BLaER1 (cell line): Measurements from ENCODE around the gene IL1RAPL1.

Source experiments
- H3K27ac ChIP-seq: shearing (Covaris generic); formaldehyde crosslinking; 2 replicates; pipeline ENCODE4 v1.8.1; 2022
- H3K27me3 ChIP-seq: shearing (Covaris generic); formaldehyde crosslinking; 2 replicates; pipeline ENCODE4 v1.8.1; 2022
- H3K36me3 ChIP-seq: shearing (Covaris generic); formaldehyde crosslinking; 2 replicates; pipeline ENCODE4 v1.8.1; 2022
- H3K4me1 ChIP-seq: shearing (Covaris generic); formaldehyde crosslinking; 2 replicates; pipeline ENCODE4 v1.8.1; 2022
- H3K4me2 ChIP-seq: shearing (Covaris generic); formaldehyde crosslinking; 2 replicates; pipeline ENCODE4 v1.8.1; 2022
- H3K4me3 ChIP-seq: shearing (Covaris generic); formaldehyde crosslinking; 2 replicates; pipeline ENCODE4 v1.8.1; 2022
- H3K9ac ChIP-seq: shearing (Covaris generic); formaldehyde crosslinking; 2 replicates; pipeline ENCODE4 v1.8.1; 2022
- H3K9me3 ChIP-seq: shearing (Covaris generic); formaldehyde crosslinking; 2 replicates; pipeline ENCODE4 v1.8.1; 2022
- H4K20me1 ChIP-seq: shearing (Covaris generic); formaldehyde crosslinking; 2 replicates; pipeline ENCODE4 v1.8.1; 2022
- Cebpa-rat ChIP-seq: shearing (Covaris generic); IDR thresholded peaks from 2 replicates; pipeline ENCODE4 v1.8.1; 2022

The IL1RAPL1 gene

DNA sequence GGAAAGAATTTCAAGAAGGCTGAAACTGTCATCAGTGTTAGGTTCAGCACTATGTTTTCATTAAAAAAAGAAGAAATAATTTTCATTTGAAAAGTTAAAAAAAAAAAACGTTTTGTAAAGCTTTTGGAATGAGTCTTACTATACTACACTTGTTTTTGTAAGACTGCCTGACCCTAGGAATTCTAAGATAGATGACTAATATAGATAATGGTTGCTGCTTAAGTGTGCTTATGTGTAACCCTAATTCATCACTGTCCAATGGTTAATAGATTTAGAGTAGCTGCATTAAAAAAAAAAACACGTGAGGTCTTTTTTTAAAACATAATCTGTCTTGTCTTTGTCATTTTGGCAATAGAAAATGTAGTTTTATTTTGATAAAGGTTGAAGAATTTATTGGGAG lies 323.2 kb downstream of the IL1RAPL1 start:
- no peaks in the 10 kb centered on the region for H4K20me1 ChIP-seq
- no peak overlapping the region for H3K4me3 ChIP-seq
- H3K27me3 ChIP-seq, result no peaks in the 10 kb centered on the region
- no peaks in the 10 kb centered on the region for H3K4me1 ChIP-seq
- H3K27ac ChIP-seq, result no peak overlapping the region
- no peak overlapping the region for H3K9ac ChIP-seq
- no peaks in the 10 kb centered on the region for H3K36me3 ChIP-seq
- TF ChIP-seq Cebpa-rat, result no peak
- H3K4me2 ChIP-seq, result no peak overlapping the region
- H3K9me3 ChIP-seq, result no peaks in the 10 kb centered on the region

DNA sequence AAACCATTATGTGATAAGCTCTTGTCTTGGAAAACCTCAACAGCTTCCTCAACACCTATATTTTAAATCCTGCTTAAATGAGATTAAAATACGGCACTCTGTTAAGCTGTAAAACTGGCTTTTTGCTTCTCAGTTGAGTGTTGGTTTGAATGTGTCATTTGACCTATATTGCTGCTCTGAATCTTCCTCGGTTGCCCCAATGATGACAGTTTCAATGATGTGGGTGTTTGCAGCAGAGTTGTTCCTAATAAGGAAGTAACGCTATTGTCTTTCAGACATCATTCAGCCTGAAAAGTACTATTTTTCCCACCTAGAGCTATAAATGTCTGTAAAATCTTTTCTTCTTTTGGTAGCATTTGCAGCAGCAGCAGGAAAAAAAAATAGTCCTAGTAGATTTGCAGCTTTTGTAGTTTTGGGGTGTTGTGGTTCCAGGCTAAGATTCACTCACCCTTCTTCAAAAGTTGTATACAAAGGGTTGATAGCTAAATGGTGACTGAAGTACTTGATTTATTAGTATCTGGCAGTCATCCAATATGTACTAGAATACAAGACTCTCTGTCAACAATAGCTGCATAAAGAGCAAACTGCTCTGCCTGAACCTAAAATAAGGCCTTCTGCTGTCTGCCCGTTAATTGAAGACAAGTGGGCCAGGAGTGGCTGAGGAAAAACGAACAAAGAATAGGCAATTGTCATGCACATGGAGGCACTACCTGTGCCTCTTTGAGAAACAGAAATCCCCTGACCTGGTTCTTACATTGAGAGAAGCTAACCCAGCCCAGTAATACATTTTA lies 333.1 kb downstream of the IL1RAPL1 start:
- H4K20me1 ChIP-seq, result no peaks in the 10 kb centered on the region
- no peak overlapping the region for H3K9ac ChIP-seq
- no peaks in the 10 kb centered on the region for H3K27me3 ChIP-seq
- no peak overlapping the region for H3K4me2 ChIP-seq
- H3K9me3 ChIP-seq, result no peaks in the 10 kb centered on the region
- H3K4me1 ChIP-seq, result no peaks in the 10 kb centered on the region
- H3K27ac ChIP-seq, result no peak overlapping the region
- no peak overlapping the region for H3K4me3 ChIP-seq
- H3K36me3 ChIP-seq, result no peaks in the 10 kb centered on the region
- no peak for TF ChIP-seq Cebpa-rat

DNA sequence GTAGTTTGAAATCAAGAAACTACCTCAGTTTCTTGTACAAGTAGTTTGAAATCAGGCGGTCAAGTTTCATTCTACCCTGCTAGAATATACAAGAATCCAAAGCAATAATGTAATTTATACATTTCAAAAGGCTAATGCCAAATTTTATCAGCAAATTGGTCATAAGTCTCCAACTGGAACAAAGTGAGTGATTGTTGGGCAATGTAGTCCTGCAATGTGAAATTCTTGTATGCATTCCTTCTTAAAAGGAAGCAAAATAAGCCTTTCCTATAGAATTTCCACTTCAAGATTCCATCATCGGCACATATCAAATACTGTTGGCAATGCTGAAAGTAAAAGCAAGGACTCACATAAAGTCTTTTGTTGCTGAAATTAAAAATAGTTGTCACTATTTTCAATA lies 334.9 kb downstream of the IL1RAPL1 start:
- Histone ChIP-seq H3K9ac (no peak overlapping the region), H4K20me1 (no peaks in the 10 kb centered on the region), H3K4me1 (no peaks in the 10 kb centered on the region), H3K4me2 (no peak overlapping the region), H3K27ac (no peak overlapping the region), H3K4me3 (no peak overlapping the region), H3K9me3 (no peaks in the 10 kb centered on the region), H3K36me3 (no peaks in the 10 kb centered on the region), H3K27me3 (no peaks in the 10 kb centered on the region)
- no peak for TF ChIP-seq Cebpa-rat

DNA sequence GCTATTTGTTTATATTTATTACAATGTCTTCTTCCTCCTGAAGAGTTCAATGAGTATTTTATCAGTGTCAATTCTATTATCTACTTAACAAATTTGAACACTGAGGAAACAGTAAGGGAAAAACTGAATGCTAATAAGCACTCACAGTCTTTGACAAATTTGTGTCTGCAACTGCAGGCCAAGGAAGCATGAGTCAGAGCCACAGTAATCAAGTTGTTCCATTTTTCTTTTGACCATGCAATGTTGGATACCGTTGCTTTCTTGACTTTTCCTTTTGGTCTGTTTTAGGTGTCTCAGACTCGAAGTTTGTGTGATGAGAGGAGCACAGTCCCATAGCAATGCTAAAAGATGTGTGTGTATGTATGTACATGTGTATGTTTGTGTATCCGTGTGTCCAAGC lies 359.6 kb downstream of the IL1RAPL1 start:
- H3K27me3 ChIP-seq, result no peaks in the 10 kb centered on the region
- no peak overlapping the region for H3K4me2 ChIP-seq
- H3K4me1 ChIP-seq, result no peaks in the 10 kb centered on the region
- no peaks in the 10 kb centered on the region for H4K20me1 ChIP-seq
- no peaks in the 10 kb centered on the region for H3K9me3 ChIP-seq
- H3K36me3 ChIP-seq, result no peaks in the 10 kb centered on the region
- H3K27ac ChIP-seq, result no peak overlapping the region
- TF ChIP-seq Cebpa-rat, result no peak
- no peak overlapping the region for H3K9ac ChIP-seq
- H3K4me3 ChIP-seq, result no peak overlapping the region

DNA sequence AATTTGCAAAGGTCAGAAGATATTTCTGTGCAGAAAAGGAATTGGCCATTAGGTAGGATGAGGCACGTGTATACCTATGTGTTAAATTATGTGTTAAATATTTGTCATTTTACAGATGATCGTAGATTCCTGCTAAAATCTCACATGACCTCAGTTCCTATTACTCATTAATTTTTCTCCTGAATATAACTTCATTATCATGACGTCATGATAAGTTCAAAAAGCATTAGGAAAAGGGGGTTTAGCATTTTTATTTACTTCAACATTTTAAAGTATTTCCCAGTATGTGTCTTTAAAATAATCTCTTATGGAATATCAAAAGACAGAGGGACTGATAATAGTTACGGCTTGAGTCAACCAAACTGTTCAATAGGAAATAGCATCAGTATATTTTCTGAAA lies 372.8 kb downstream of the IL1RAPL1 start:
- Histone ChIP-seq H3K4me1 (no peaks in the 10 kb centered on the region), H4K20me1 (no peaks in the 10 kb centered on the region), H3K27me3 (no peaks in the 10 kb centered on the region), H3K27ac (no peak overlapping the region), H3K9me3 (no peaks in the 10 kb centered on the region), H3K36me3 (no peaks in the 10 kb centered on the region), H3K4me3 (no peak overlapping the region), H3K9ac (no peak overlapping the region), H3K4me2 (no peak overlapping the region)
- TF ChIP-seq Cebpa-rat, result no peak

DNA sequence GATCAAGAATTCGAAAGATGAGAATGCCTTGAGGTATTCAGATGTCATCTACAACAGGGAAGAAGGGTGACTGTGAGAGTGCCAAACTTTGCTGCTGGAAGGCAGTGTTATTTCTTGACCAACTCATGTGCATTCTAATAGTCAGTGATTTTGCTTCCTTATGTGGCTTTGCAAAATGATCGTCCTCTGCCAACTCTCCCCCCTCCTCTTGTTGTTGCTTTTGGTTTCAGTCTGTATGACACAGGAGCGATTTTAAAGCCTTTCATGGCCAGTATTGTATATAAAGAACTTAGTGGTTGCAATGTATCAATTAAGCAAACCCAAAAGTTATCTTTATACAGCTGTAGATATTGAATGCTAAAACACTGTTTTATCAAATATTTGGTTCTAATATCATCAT lies 379.1 kb downstream of the IL1RAPL1 start:
- Histone ChIP-seq H3K27me3 (no peaks in the 10 kb centered on the region), H4K20me1 (no peaks in the 10 kb centered on the region), H3K4me2 (no peak overlapping the region), H3K4me1 (no peaks in the 10 kb centered on the region), H3K27ac (no peak overlapping the region), H3K9ac (no peak overlapping the region), H3K9me3 (no peaks in the 10 kb centered on the region), H3K4me3 (no peak overlapping the region), H3K36me3 (no peaks in the 10 kb centered on the region)
- no peak for TF ChIP-seq Cebpa-rat

DNA sequence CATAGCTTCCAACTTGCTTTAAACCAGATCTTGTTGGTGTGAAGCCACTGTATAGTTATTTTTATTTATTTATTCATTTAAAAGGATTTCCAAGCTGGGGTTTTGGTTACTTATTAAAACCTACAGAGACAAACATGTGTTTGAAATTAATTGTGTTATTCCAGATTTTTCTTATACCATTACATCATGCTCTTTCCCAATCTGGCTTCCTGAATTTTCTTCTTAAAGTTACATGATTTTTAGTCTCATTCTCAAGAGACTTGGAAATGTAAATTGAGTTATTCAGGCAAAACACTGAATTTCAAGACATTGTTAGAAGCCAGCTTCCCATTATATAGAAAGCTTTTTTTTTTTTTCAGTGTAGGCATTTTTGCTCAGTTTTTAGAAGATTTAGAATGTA lies 381.9 kb downstream of the IL1RAPL1 start:
- H3K27ac ChIP-seq, result no peak overlapping the region
- no peak overlapping the region for H3K9ac ChIP-seq
- no peaks in the 10 kb centered on the region for H3K36me3 ChIP-seq
- H4K20me1 ChIP-seq, result no peaks in the 10 kb centered on the region
- TF ChIP-seq Cebpa-rat, result no peak
- H3K4me2 ChIP-seq, result no peak overlapping the region
- H3K27me3 ChIP-seq, result no peaks in the 10 kb centered on the region
- no peaks in the 10 kb centered on the region for H3K4me1 ChIP-seq
- H3K4me3 ChIP-seq, result no peak overlapping the region
- H3K9me3 ChIP-seq, result no peaks in the 10 kb centered on the region

DNA sequence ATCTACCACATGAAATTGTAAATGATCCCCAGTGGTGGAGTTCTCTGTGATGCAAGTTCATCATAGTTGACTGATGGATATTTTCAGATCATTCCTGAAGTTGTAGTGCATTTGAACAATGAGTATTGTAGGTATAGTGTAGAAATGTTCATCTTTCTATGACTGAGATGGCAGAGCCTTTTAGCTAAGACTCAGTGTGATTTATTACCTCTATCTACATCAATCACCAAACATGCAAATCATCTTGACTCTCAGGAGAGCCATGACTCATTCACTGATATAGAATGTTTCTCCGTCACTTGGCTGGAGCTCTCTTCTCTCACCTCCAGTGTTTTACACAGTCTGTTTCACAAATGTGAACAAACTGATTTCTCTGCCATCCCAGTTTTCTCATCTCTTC lies 392.6 kb downstream of the IL1RAPL1 start:
- H3K27ac ChIP-seq, result no peak overlapping the region
- no peaks in the 10 kb centered on the region; the same call in 1 of the 2 replicates for H3K27me3 ChIP-seq
- no peaks in the 10 kb centered on the region for H3K9me3 ChIP-seq
- no peaks in the 10 kb centered on the region for H3K4me1 ChIP-seq
- H3K4me2 ChIP-seq, result no peak overlapping the region
- no peak for TF ChIP-seq Cebpa-rat
- no peaks in the 10 kb centered on the region for H4K20me1 ChIP-seq
- no peaks in the 10 kb centered on the region for H3K36me3 ChIP-seq
- H3K4me3 ChIP-seq, result no peak overlapping the region
- no peak overlapping the region for H3K9ac ChIP-seq

DNA sequence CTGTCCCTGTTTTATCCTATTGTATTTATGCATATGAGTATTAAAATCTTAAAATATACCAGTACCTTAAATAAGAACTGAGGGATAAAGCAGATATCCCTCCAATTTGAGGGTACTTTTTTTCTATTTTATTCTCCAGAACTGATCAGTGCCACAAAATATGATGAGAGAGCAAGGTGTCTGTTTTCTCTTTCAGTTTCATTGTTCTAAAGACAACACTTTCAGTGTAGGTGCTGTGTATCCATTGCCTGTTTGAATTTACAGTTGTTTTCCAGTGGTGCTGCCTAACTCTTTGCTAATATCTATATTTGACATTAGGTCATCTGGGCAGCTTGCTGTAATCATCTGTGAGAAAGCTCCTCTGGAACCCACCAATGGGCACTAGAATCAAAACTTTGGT lies 394.7 kb downstream of the IL1RAPL1 start:
- TF ChIP-seq Cebpa-rat, result no peak

DNA sequence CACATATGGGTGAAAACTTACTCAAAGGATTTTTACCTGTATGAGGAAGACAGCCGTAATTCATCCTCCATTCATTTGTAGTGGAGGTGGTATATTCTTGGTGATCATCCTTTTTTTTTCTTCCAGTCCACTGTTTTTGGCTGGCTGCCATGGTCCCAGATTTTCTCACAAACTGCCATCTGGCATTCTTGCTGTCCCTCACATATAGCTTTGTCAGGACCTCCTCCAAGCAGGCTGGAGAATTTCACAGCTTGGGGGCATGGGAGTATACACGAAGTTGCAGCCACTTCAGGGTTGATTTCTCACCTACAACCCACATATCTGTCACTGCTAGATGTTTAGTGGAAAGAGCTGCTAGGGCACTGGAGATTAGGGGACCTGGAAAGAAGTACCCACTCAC lies 401.0 kb downstream of the IL1RAPL1 start:
- Histone ChIP-seq H3K9me3 (no peaks in the 10 kb centered on the region), H3K27me3 (no peaks in the 10 kb centered on the region), H3K9ac (no peak overlapping the region), H3K4me2 (no peak overlapping the region), H3K27ac (no peak overlapping the region), H4K20me1 (no peaks in the 10 kb centered on the region), H3K36me3 (no peaks in the 10 kb centered on the region), H3K4me3 (no peak overlapping the region), H3K4me1 (no peaks in the 10 kb centered on the region)
- TF ChIP-seq Cebpa-rat, result no peak

More for the DNA sequence above, 394.7 kb downstream of the IL1RAPL1 start:
- no peaks in the 10 kb centered on the region for H3K9me3 ChIP-seq
- H3K9ac ChIP-seq, result no peak overlapping the region
- no peaks in the 10 kb centered on the region for H3K36me3 ChIP-seq
- H4K20me1 ChIP-seq, result no peaks in the 10 kb centered on the region
- no peak overlapping the region for H3K27ac ChIP-seq
- no peak overlapping the region for H3K4me3 ChIP-seq
- H3K4me2 ChIP-seq, result no peak overlapping the region
- no peaks in the 10 kb centered on the region for H3K4me1 ChIP-seq
- no peaks in the 10 kb centered on the region; the same call in 1 of the 2 replicates for H3K27me3 ChIP-seq
